GM06990 (cell line): ENCODE measurements around the gene ARHGAP23.

ENCODE experiments used
- DNase-seq: peaks from one replicate; pipeline ENCODE4 v3.0.0-alpha.2; 2011; ENCODE audit not compliant: insufficient read length; ENCODE audit errors: extremely low read depth
- H3K27me3 ChIP-seq: replicated peaks from 2 replicates; pipeline ENCODE4 v1.6.0; 2011; ENCODE audit warnings: low read length; ENCODE audit not compliant: control insufficient read depth, insufficient read depth
- H3K36me3 ChIP-seq: 2 replicates; pipeline ENCODE4 v1.5.1; 2011; ENCODE audit warnings: low read length; ENCODE audit not compliant: control insufficient read depth, insufficient read depth
- H3K4me3 ChIP-seq: replicated peaks from 2 replicates; pipeline ENCODE4 v1.5.1; 2011; ENCODE audit warnings: low read depth, mild to moderate bottlenecking, control low read depth, low read length
- CTCF ChIP-seq: IDR thresholded peaks from 2 replicates; pipeline ENCODE4 v1.5.1; 2011; ENCODE audit warnings: low read length, control low read depth, mild to moderate bottlenecking, inconsistent platforms; ENCODE audit not compliant: insufficient read depth, poor library complexity, severe bottlenecking

ARHGAP23 gene

GRCh38 chr17:38557836-38558727 lies 129.8 kb downstream of the ARHGAP23 start:
- H3K36me3 ChIP-seq = no peaks in the 10 kb centered on the region
- peak; percentile 98 for TF ChIP-seq CTCF
- peak overlapping the region; percentile 65 for H3K4me3 ChIP-seq
- peaks cover 3% of the 10 kb centered on the region for H3K27me3 ChIP-seq
- peak; percentile 88 for DNase-seq

DNA sequence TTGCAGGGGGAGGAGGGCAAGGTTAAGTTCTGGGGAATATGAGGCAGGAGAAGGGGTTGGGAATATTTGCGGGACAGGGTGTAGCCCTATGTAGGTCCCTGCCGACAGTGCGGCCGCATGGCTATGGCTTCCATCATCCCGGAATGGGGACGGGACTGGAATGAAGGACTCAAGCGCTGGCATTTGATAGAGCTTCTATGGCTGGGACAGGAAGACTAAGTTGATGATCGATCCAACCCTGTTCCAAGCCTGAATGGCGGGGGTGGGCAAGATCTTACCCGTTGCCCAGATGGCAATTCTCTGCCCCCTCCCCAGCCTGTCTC lies 130.4 kb downstream of the ARHGAP23 start:
- no peaks in the 10 kb centered on the region for H3K36me3 ChIP-seq
- peaks cover 3% of the 10 kb centered on the region for H3K27me3 ChIP-seq
- TF ChIP-seq CTCF = no peak
- DNase-seq = no peak
- H3K4me3 ChIP-seq = peak overlapping the region; percentile 65

DNA sequence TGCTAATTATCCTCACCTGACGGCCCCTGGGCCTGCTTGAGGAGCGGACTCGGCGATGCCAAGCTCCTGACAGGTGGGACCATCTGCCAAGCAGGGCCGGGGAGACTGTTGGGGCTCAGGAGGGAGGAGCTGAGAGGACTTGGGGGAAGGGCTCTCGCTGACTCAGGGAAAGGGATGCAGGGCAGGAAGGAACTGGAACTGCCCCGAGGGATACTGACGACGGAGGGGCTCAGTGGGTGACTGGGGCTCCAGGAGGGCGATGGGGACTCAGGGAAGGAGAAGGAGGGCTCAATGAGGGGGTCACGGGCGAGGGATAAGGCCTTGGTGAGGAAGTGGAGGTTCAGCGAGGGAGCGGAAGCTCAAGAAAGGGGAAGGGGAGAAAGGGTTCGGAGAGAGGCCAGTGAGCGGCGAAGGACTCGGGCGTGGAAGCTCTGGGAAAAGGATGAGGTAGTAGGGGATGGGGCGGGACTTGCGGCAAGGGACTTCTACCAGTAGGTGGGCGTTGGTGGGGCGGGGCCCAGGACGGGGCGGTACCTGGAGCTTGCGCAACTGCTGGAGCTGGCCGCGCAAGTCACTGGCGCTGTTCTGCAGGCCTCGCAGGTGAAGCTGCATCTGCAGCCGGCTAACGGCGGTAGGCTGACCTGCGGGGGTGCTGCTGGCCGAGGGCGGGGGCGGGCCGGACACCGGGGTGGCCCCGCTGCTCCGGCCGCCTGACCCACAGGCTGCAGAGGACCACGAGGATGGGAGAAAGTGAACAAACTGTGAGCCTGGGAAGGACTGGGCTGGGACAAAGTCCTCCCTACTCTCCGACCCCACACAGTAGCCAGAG lies 131.0 kb downstream of the ARHGAP23 start:
- Histone ChIP-seq H3K36me3 (no peaks in the 10 kb centered on the region), H3K27me3 (peaks cover 3% of the 10 kb centered on the region), H3K4me3 (peak overlapping the region; percentile 65)
- TF ChIP-seq CTCF = peak; percentile 42
- peak; percentile 89 for DNase-seq

GRCh38 chr17:38559880-38560230 lies 131.6 kb downstream of the ARHGAP23 start:
- Histone ChIP-seq H3K27me3 (peaks cover 3% of the 10 kb centered on the region), H3K36me3 (no peaks in the 10 kb centered on the region), H3K4me3 (no peak overlapping the region)
- no peak for DNase-seq
- TF ChIP-seq CTCF = no peak

- Histone ChIP-seq H3K4me3 (no peak overlapping the region), H3K36me3 (no peaks in the 10 kb centered on the region), H3K27me3 (peaks cover 3% of the 10 kb centered on the region)
- DNase-seq = no peak
- TF ChIP-seq CTCF = no peak
These were observed 132.4 kb downstream of the ARHGAP23 start for GRCh38 chr17:38560503-38561318.
